SKM-1 (cell line): Measurements from ENCODE around the gene TDRD10.
A peak's percentile ranks its signal among the peaks of the same experiment; 100 is the strongest.
"Not testable (repeated sequence)": the region's sequence is repeated elsewhere in the genome, so short reads cannot be mapped to it uniquely, and the experiment has no call there.

Source experiments
- DNase-seq: peaks from one replicate; lab custom pipeline; 2025; ENCODE audit not compliant: unreplicated experiment; lab: John Stamatoyannopoulos, UW

TDRD10 gene

DNA sequence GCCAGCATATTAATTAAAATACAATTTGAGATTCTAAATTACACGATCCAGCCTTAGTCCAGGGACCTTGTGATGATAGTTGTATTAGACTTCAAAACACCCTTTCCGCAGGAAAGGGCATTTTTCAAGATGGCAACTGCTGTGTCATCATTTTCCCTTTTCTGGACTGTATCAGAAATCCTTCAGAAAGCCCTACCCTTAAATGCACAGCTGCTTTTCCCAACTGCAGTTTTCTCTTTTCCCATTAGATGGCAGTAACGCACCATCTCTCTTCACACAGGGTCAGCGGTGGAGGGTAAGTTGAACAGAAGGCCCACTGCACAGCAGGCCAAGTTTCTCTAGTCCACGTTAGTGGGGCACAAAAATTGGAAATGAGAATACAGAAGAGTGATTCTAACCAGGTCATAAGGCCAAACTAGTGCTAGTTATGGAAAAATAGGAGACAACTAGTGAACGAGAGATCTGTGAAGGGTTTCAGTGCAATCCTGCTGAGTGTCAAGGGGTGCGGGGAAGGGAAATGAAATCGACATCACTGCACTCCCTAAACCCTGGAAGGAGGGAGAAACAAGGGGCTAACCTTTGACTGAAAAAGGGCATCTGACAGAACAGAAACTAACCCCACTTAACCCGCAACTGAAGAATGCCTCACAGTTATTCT lies 22.1 kb upstream of the TDRD10 start:
- DNase-seq, result peak; percentile 79

DNA sequence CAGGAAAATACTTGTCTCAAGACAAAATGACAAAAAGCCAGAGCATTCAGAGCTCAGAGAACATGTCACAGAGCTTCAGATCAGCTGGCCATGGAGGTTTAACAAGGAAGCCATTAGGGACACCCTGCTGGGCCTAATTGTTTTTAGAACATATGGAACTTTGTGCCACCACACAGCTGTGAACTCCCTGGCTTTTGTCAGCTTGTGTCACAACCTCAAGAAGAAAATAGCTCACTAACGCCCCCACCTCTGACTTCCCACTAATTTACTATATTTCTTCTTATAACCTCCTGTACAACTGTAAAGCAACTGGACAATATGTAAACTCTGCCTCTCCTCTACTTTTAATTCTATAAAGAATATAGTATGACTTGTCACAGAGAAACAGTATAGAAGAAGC lies 21.0 kb upstream of the TDRD10 start:
- DNase-seq, result no peak

DNA sequence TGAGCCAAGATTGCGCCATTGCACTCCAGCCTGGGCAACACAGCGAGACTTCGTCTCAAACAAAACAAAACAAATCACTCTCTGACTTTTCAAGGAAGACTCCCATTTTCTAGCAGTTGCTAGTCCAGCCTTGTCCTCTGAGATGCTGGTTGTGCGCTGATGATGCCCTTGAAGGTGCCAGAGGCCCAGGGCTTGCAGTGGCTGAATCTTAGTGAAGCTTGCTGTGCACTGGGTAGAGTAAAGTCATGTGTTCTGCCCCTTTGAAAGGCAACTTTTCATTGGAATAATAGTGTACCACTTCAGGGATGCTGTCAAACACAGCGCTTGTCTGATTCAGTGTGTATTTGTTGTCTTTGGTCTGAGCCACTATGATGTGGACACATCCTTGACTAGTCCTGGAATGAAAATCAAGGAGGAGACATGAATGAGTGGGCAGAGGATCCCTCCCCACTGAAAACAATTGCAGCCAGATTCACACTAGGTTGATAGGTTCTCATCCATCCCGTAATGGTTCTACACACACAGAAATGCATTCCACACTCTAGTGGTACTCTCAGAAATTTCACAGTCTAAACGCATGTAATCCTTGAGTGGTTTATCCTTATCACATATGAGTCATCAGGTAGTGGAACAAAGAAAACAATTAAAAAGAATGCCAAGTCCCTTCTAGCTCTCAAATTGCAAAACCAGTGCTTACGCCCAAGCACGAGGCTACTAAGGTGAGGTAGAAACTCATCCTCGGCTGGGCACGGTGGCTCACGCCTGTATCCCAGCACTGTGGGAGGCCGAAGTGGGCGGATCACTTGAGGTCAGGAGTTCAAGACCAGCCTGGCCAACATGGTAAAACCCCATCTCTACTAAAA lies 17.8 kb upstream of the TDRD10 start:
- DNase-seq, result no peak

DNA sequence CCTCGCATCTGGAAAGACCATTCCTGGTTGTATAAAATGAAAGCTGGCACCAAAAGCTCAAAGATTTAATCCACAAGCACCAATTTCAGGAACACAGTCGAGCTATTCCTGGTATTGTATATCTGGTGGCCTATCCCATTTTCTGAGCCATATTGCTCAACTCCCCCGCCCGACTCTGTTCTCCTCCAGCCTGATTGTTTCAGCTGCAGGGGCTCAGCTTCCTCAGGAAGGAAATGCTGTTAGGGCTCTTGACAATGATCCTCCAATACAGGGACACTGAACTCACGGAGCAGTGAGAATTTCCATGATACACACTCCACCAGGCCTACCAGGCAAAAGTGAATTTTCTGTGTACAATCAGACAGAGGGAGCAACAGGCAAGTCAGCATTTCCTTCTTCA lies 16.9 kb upstream of the TDRD10 start:
- DNase-seq, result no peak

DNA sequence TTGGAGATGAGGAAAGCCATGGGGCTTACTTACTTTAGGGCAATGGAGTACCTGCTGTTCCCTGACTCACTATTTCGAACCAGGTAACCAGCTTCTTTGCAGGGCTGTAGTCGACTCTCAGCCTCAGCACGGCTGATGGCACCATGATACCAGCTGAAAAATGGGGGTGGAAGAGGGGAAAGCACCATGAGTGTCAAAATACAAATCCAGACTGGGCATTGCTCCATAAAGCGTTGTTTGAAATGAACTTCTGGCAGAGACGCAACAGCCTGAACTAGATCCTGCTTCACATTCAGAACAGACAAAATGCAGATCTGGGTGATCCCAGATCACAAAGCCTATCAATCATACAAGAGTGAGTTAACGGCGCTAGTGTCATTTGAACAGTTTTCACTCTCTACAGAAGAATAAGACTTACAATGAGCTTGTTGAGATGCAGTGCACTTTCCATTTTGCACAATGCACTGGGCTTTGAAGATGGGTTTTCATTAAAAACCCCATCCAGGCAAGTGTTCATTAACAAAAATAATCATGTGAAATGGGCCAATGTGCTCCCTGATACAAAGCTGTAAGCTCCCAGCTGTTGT lies 16.0 kb upstream of the TDRD10 start:
- DNase-seq, result no peak

DNA sequence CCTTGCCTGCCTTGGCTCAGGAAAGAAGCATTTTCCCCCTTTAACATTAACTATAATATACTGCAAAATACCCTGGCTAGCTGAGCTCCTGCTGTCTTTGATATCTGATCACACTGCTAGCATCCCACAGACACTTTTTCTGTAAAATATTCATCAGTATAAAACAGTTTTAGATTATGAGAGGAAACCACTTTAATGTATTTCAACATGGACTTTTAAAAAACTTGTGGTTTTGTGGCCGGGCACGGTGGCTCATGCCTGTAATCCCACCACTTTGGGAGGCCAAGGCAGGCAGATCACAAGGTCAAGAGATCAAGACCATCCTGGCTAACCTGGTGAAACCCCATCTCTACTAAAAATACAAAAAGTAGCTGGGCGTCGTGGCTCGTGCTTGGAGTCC lies 15.3 kb upstream of the TDRD10 start:
- DNase-seq, result not testable (repeated sequence)

DNA sequence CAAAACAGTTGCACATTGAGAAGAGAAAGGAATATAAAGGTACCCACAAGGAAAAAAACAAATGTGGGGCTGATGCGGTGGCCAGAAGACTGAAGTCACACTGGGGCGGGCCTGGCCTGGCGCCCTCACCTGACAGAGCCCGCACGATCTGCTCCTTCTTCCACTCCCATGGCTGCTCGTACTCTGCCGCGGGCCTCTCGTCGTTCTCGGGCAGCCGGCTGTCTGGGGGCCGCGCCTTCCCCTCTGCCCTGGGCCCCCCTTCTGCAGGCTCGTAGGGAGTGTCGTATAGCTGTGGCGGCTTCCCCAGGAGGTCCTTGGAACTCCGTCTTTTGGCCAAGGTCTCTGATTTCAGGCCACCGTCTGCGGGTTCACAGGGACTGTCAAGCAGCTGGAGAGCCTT lies 13.1 kb upstream of the TDRD10 start:
- DNase-seq, result no peak

DNA sequence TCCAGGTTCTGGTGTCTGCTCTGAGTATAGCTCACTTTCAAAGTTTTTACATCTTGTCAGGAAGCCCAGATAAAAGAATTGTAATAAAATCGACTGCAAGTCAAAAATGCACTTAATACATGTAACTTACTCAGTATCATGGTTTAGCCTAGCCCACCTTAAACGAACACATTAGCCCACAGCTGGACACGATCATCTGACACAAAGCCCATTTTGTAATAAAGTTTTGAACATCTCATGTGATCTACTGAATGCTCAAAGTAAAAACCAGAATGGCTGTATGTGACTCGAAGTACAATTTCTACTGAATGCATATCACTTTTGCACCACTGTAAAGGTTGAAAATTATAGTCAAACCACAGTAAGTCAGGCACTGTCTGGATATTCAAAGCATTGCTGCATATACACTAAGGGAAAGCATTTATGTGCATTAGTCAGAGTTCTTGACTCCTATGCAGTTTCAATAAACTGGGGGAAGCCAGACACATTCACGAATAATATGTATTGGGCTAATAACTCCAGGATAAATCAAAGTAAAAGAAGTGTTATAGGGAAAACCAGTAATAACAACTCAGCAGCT lies 12.2 kb upstream of the TDRD10 start:
- DNase-seq, result no peak

DNA sequence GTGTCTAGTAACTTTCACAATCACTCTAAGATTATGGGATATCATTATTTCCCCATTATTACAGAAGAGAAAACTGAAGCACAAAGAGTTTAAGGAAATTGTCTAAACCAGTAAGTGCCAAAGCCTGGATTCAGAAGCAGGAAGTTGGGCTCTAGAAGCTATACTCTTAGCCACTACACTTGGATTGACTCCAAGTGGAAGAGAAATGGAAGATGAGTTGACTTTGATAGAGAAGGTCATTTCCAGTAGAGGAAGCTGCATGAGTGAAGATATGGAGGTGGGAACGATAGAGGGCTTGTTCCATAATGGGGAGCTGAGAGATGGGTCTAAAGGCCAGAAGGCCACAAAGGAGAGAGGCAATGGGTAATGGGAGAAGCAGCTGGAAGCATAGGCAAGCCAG lies 11.7 kb upstream of the TDRD10 start:
- no peak for DNase-seq

DNA sequence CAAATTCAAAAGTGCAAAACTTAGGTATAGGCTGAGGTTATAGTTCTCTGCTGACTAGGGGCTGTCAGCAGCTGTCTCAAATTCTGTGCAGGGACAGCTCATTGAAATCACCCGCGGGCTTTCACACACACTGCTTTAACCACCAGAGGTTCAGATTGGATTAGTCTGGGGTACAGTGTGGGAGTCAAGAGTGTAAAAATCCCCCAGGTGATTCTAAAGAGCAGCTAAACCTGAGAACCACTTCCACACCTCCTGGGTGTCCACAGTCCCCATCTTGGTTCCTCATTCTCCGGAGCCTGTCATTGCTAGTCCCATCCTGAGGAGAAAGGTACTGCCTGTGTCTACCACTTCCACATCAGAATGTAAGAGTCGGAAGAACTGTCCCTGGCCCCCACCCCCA lies 9.9 kb upstream of the TDRD10 start:
- DNase-seq, result peak; percentile 46

DNA sequence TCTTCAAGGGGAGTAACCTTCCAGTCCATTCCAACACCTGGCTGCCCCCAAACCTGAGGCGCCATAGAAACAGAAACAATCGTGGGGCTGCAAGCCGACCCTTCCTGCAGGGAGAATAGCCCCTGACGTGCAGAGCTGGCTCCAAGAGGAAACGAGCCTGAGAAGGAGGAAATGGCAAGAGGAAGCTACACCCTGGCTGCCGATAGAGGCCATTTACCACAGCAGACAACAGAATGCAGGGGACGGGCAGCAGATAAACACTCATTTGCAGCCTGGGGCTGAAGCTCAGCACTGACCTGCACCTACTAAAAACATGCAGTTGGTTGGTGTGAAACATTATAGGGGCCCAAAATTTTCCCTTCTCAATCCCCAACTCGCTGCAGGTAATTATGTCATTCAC lies 8.7 kb upstream of the TDRD10 start:
- DNase-seq, result peak; percentile 79

DNA sequence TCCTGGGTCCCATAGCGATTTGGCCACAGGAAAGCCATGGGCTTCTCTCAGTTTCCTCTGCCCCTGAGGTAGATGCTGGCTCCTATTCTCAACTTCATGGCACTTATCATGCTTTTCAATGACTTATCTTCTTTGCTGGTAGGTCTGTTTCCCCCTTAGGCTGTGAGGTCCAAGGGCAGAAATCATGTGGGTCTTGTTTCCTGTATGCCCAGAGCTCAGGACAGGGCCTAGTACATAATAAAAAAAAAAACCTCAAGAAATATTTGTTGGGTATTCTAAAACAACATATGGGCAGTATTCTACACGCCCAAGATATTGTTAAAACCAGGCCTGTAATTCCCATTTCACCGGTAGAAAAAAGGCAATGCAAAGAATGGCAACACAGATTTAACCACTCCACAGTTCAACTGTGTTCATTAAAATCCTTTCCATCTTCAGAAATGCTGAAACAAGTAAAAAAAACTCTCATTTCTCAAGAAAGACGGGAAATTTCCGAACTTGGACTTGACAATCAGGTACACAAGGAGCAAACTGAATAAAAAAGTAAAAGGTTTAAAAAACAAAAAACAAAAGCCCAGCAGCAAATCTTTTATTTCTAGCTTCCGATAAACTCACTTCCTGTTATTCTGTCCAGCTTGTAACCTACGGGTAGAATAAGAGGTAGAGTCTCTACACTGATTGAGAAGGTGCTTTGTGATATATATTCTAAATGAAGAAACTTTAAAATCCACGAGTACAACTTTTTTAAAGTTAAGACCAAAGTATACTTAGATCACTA lies 6.3 kb upstream of the TDRD10 start:
- DNase-seq, result no peak

DNA sequence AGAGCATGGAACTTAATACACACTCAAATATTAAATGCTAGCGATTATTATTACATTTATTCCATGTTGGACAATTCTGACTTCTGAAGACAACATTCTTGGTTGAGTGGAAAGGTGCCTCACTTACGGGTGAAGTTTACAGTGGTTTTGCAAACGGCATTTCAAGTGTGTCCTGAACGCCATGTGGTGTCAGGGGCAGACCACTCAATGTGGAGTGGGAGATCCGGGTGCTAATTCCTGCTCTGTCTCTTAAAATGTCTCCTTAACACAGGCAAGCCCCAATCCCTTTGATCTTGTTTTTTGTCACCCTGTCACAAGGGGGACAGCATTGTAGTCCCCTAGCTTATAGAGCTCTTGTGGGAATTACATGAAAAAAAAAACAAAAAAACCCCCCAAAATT lies 5.6 kb upstream of the TDRD10 start:
- no peak for DNase-seq

DNA sequence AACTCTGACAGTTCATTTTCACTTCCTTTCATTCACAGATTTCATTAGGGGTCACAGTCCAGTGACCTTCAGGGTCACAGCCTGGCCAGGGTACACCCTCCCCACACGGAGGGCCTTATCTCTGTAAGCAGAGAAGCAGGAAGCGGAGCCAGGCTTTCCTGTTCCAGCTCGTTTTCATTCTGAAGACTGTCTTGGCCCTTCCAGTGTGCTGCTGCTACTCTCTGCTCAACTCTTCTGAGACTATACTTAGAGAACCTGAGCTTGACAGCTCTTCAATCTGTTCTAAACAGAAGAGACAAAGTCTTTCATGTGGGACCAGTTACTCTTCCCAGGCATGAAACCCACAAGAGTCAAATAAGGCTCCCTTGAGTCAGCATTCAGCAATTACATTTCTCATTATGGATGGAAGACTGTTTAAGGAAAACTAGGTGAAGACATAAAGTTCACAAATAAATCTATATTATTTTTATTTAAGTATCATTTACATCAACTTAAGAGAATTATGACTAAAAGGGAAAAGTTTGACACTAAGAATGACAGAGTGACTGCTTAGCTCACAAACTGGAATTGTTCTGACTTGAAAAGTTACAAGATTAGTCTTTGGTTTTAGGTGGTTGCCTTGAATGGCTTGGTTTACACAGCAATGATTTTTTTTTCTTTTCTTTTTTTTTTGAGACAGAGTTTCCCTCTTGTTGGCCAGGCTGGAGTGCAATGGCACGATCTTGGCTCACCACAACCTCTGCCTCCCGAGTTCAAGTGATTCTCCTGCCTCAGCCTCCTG lies 4.8 kb upstream of the TDRD10 start:
- peak; percentile 48 for DNase-seq

DNA sequence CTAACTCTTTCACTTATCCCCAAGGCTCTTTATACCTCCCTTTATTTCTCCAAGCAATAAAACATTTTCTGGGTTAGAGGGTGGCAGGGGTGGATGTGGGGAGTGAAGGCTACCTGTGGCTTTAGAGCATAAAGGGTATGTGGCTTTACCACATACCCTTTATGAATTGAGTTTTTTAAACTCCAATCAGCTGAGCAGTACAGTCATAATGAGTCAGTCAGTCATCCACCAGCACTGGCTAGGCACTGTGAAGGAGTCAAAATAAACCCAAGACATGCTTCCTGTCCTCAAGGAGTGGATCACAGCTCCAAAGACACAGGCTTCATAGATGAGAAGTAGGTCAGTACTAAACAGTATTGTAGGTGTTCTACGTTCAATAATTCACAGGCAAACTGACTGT lies 2.6 kb upstream of the TDRD10 start:
- DNase-seq, result no peak

DNA sequence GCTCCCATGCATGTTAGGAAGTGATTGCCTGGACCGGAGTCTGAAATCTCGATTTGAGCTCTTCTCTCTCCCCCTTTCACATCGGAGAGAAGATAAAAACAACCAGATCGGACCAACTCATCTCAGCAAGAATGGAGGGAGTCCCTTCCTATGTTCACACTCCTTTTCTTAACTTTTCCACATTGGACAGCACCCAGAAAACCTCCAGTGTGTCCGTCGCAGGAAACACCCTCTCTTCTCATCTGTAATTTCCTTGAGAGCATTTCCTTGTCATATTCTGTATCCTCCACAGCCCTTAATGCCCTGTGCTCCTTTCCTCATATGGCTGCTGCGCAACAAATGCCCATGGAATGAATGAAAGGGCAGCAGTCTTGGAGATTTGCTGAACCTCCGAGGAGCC lies 1.5 kb upstream of the TDRD10 start:
- DNase-seq, result no peak

DNA sequence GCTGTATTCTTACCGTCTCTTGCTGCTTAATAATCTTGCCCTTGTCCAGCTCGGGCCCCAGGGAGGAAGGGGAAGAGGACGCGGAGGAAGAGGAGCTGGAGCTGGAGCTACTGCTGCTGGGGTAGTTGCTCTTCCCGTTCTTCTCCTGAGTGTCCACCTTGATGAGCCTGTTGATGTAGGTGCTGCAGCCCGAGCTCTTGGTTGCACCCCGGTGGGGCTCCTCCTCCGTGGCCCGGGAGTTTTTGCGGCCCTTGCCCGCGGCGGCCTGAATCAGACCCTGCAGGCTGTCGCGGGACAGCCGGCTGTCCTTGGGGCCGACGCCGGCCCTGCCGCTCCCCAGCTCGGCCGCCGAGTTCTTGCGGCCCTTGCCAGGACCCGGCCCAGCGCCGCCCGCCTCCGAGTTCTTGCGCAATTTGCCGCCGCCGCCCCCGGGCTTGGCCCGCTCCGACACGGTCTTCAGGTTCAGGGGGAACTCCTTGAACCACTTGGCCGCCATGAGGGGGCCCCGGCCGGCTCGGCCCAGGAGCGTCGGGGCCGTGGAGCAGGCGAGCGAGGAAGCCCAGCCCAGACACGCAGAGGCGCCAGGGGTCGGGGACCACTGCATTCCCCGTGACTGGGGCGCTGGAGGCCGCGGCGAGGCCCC lies 475 bp upstream of the TDRD10 start:
- DNase-seq, result no peak

DNA sequence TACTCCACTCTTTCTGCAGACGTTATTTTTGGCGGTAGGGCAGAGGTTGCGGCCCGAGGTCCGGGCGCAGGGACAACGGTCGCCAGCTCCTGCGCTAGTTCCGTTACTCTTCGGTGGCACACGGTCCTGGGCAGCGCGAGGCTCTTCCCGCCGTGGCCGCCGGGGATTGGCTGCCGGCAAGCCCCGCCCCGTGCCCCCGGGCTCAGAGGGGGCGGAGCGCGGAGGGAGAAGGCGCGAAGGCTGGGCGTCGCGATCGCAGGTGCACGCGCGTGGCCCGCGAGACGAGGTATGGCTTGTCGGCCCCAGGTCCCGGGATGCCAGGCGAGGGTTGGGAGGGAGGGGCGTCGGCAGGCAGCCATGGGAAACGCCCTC lies 711 bp downstream of the TDRD10 start:
- no peak for DNase-seq

DNA sequence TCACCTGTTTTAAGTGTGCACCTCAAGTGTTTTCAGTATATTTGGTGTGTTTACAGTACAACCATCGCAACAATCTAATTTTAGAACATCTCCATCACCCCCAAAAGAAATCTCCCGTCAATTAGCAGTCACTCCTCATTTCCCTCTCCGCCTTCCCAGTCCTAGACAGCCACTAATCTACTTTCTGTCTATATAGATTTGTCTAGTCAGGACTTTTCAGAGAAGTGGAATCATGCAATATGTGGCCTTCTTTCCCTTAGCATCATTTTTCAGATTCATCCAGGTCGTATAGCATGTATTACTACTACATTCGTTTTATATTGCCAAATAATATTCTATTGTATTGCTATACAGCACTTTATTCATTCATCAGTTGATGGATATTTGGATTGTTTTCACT lies 1.9 kb downstream of the TDRD10 start:
- DNase-seq, result no peak

DNA sequence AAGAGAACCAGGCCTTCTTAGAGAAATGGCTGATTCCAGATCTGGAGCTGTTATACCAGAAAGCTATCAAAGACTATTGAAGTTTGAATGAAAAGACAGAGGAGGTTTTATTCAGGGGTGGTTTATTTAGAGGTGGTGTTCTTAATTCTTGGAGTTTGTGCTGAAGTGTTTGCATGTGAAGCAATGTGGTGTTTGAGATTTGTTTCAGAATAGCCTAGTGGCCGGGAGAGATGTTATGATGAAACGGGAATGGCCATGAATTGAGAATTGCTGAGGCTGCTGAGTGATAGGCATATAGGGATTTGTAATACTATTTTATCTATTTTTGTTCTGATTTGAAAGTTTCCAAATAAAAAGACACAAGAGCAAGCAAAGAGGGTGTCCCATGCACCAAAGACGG lies 10.7 kb downstream of the TDRD10 start:
- no peak for DNase-seq
